Middle frontal gyrus (tissue), 1 donor: Measurements from ENCODE around the gene FXYD7.
A peak's percentile ranks its signal among the peaks of the same experiment; 100 is the strongest.
"Not testable (repeated sequence)": the region's sequence is repeated elsewhere in the genome, so short reads cannot be mapped to it uniquely, and the experiment has no call there.

ENCODE experiments used
- DNase-seq: peaks from one replicate; pipeline ENCODE4 v3.0.0-alpha.2; 2015; ENCODE audit warnings: low spot score; ENCODE audit errors: extremely low spot score

Gene FXYD7

DNA sequence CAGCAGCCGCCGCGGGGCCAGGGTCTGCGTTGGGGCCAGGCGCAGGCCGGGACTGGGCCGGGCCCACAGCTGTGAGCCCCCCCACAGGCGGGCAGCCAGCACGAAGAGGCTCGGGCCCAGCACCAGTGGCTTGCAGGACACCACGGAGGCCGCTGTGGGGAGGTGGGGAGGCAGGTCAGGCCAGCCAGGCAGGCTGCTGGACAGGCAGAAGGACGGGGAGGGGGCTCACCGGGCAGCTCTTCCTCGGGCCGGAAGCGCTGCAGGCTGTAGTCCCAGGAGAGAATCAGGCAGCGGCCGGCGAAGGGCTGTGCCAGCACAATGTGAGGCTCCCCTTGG is 16.5 kb upstream of the FXYD7 start:
- no peak for DNase-seq

DNA sequence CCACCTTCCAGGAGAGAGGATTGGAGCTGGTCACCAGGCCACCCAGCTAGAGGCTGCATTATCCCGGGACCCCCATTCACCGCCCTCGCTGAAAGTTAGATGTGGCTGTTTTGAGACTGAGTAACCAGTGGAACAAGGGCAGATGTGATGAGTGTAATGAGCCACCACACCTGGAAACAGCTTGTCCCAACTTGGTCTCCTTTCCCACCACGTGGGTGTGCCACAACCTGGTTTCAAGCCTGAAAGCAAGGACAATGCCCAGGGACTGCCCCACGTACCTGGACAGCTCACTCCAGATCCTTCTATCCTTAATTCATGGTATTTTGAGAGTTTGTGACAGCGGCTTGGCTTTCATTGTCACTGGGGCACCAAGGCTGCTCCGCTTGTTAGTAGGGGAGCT is 15.2 kb upstream of the FXYD7 start:
- no peak for DNase-seq

DNA sequence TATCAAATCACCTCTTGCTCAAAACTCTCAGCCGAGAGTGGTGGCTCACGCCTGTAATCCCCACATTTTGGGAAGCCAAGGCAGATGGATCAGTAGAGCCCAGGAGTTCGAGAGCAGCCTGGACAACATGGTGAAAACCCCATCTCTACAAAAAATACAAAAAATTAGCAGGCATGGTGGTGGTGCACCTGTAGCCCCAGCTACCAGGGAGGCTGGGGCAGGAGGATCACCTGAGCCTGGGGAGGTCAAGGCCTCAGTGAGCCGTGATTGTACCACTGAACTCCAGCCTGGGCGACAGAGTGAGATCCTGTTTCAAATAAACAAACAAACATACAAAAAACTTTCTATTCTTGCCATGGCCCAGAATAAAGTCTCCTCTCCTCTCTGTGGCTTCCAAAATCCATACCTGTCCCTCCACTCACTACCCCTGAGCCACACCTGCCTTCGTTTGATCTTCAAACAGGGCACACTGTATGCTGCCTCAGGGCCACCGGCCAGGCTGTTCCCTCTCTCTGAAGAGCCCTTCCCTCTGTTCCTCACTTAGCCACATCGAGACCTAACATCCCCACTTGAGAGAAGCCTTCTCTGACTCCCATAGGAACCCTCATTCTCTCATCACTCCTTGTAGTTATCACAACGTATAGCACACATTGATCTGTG is 14.5 kb upstream of the FXYD7 start:
- no peak for DNase-seq

DNA sequence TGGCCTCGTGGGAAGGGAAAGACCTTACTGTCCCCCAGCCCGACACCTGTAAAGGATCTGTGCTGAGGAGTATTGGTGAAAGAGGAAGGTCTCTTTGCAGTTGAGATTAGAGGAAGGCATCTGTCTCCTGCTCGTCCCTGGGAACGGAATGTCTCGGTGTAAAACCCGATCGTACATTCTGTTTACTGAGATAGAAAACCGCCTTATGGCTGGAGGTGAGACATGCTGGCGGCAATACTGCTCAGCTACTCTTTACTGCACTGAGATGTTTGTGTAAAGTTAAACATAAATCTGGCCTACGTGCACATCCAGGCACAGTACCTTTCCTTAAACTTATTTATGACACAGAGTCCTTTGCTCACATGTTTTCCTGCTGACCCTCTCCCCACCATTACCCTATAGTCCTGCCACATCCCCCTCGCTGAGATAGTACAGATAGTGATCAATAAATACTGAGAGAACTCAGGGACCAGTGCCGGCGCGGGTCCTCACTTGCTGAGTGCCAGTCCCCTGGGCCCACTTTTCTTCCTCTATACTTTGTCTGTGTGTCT is 13.3 kb upstream of the FXYD7 start:
- DNase-seq = not testable (repeated sequence)

DNA sequence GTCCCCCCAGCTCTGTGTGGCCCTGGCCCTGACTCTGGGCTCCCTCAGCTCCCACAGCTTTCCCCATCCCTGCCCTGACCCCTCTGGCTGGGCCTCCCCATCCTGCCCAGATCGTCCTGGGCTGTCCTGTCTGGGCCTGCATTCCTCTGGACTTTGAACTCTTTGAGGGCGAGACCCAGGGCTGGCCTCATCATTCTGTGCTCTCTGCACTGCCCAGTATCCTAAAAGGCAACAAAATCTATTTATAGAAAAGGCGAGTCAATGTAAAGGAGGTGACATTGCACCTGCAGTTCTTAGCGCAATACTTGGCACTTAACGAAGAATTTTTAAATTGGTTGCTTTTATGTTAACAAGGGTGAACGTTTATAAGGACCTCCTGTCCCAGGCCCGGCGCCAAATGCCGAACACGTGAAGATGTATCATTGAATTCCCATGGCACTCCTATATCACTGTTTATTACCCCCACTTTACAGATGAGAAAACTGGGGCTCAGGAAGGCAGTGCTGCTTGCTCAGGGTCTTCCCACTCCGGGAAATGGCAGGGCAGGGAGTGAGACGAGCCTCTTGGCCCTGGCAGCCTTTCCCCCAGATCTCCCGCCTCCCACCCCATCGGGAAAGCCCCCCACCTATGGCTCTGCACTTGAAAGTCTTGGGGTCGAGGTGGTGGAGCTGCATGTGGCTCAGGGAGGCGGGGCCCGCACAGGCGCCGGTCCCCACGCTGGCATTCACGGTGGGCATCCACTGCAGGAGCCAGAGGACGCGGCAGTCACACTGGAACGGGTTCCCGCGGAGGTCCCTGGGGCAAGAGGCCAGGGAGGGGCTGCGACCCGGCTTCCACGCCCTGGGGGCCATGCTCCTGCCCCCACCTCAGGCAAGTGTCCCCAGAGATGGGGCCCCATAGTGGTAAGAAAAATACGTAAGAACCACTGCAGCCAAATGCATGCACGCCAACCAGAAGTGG is 12.0 kb upstream of the FXYD7 start:
- no peak for DNase-seq

DNA sequence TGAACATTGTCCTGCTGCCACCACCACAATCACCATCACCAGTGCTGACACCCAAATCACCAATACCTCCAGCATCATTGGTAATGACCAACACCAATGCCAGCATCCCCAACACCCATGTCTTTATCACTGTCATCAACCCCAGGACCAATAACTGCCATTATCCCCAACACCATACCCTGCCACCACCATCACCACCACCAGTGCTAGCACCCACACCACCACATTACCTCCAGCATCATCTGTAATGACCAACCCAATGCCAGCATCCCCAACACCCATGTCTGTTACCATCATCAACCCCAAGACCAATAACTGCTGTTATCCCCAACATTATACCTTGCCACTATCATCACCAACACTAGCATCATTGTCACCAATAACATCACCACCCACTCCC is 10.8 kb upstream of the FXYD7 start:
- no peak for DNase-seq

DNA sequence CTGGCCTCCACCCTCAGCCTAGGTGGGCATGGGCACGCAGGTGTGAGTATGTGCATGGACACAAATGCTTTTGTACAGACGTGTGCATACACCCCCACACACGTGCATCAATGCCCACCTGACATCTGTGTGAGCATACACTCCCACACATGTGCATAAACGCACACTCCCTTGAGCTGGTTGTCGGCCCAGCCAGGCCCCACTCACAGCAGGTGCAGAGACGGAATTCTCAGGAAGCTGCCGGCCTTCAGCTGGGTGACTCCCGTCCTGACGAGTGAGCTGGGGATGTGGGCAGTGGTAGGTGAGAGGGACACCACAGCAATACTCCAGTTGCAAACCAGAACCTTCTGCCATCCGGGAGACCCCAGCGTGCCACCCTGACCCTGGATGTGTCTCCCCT is 9.2 kb upstream of the FXYD7 start:
- no peak for DNase-seq

DNA sequence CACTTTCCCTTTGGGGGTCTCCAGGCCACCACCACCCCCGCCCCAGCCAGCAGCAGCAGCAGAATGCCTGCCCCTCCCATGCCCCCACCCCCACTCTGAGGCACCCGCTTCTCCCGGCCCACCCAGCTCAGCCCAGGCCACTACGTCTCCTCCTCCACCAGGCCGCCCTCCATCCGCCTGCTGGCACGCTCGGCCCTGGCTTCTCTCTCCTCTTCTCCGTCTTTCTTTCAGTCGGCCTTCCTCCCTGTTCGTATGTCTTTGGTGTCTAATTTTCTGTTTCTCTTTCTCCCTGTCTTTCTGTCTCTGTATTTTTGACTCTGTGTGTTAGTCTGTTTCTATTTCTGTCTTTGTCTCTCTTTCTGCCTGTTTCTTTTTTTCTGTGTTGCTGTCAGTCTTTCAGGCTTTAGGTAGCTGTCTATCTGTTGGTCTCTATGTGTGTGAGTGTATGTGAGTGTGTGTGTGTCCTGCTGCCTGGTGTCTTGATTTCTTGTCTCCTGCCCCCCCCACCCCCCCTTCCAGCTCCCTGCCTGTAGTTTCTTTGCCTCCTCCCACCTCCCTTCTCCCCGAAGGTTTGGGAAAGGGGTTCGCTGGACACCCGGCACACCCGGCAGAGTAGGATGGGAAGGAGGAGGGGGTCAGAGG is 8.3 kb upstream of the FXYD7 start, which contains the start of gene LGI4:
Gene LGI4 (minus strand): TSS at position 459 of the 642 bp plus-strand sequence. CDS start 379 bp downstream, at position 80.
- no peak for DNase-seq

DNA sequence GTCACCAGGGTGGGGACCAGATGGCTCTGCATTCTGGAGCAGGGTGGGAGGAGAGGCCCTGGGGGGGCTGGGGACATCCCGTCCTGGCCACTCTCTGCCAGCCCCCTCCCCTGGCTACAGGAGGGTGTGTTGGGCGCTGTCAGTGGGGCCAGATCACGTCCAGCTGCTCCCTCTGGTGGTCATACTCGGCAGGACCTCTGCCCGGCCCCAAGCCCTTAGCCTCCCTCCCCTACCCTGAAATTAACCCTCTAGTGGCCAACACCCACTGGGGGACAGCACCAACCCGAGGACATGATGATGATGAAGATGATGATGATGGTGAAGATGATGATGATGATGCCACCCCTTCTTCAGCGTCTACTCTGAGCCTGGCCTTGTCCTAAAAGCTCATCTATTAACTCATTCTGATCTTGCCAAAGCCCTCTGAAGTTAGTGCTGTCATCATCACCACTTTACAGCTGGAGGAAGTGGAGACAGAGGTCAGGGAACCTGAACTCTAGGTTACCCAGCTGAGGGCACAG is 7.6 kb upstream of the FXYD7 start:
- DNase-seq = peak; percentile 73

DNA sequence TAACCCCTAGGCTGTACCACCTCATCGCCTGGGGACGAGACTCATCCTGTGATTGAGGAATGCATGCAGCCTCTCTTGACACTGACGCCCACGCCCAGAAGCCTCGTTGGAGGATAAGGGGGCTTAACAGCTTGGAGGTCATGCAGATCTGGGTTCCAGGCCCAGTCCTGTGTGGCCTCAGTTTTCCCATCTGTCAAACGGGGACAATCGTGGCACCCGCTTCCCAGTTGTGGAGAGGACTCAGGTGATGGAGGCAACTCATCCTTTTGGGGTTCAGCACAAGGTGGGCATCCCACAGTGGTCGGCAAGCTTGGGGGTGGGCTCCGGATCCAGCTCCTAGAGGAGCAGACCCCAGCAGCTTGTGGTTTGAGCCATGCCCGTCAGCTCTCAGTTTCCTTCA is 6.8 kb upstream of the FXYD7 start:
- DNase-seq = no peak

DNA sequence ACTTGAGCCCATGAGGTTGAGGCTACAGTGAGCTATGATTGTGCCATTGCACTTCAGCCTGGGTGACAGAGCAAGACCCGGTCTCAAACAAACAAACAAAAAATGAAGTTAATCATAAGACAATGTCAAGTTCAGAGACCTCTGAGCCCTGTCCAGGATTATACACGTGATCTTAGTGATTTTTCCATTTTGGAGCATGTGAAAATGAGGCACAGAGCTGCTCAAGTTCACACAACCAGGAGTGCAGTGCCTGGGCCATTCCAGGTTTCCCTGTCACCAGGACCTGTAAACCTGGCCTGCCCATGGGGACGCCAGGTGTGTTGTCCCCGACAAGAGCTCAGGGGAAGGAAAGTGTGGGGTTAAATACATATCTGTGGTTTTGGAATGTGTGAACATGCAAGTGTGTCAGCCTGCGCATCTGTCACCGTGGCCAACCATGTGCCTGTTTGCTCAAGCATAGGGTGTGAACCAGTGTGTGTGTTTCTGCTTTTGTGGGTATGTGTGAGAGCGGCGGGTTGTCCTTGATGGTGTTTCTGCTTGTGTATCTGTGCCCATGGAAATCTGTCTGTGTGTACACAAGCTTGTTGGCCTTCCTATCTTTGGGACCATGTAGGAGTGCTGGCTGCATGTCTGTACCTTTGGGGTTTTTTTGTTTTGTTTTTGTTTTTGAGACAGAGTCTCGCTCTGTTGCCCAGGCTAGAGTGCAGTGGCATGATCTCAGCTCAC is 5.9 kb upstream of the FXYD7 start:
- no peak for DNase-seq

DNA sequence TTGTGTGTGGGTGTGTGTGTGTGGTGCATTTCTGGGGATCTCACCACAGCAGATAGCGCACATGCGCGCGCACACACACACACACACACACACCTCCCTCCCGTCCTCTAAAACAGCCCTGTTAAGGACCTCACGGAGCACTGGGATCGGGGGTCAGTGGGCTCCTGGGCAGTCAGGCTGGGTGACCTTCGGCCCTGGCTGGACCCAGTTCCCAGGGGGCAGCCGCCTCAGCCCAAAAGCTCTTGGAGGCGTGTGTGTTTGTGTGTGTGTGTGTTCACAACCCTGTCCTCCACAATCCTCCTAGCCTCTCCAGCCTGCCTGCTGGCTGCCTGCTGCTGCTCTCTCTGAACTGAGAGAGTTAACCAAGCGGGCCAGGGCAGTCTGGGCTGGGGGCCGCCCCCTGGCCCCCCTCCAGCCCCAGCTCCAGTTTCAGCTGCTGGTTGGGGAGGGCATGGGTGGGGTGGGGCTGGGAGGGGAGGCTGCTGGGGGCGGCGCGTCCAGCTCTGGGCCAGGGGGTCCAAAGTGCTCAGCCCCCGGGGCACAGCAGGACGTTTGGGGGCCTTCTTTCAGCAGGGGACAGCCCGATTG is 4.7 kb upstream of the FXYD7 start, which contains the start of gene FXYD1:
Gene FXYD1 (plus strand): TSS at position 520 of the 588 bp plus-strand sequence. CDS start 1,256 bp downstream, outside the sequence.
- no peak for DNase-seq

DNA sequence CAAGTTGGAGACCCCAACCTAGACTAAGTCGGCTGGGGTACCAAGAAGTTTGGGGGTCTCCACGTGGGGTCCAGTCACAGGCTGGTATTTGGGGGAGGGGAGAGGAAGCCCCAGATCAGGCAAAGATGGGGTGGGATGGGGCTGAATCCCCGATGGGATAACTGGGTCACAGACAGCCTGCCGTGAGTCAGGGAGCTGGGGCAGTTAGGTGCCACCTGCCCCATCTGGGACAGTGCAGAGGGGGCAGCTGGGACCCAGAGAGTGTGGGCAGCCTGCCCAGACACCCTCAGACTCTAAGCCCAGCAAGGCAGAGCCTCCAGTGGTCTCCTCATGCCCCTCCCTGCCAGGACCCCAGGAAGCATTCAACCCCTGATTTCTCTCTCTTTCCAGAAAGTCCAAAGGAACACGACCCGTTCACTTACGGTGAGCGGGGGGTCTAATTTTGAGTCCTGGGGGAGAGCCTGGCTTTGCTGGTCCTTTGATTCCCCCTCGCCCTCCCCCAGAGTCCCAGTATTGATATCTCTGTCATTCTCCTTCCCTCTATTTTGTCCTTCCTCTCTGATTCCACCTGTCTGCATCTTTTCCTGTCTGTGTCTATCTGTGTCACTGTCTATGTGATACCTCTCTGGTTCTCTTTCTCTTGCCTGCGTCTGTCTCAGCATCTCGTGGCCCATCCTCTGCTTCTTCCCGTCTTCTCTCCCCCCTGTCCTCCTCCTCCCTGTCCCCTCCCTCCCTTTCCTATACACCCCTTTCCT is 2.7 kb upstream of the FXYD7 start:
- DNase-seq = no peak

DNA sequence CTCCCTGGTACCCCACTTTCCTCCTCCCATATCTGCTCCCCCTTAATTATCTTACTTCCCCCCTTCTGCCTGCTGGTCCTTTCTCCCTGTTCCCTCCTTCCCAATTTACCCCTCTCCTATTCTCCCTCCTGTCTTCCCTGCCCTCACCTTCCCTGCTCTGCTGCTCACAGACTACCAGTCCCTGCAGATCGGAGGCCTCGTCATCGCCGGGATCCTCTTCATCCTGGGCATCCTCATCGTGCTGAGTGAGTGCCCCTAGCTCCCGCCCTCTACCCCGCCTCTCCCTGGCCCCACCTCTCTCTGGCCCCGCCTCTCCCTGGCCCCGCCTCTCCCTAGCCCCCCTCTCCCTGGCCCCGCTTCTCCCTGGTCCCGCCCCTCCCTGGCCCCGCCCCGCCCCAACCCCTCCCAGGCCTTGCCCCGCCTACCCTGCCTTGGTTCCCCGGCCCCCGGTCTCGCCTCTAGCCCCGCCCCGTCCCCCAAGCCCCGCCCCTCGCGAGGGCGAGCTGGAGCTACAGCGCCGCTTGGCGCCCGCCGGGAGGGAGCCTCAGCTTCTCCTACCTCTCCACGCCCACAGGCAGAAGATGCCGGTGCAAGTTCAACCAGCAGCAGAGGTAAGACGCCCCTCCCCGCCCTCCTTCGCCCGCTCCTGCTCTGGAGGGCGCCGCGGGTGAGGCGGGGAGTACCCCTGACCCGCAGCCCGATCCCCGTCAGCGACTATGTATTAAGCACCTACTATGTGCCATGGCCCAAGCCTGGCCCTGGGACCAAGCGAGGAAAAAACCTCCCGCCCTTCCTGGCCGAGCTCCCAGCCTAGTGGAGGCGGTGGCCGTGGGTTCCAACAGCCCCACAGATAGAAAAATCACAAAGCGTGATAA is 1.9 kb upstream of the FXYD7 start:
- DNase-seq = peak; percentile 77

DNA sequence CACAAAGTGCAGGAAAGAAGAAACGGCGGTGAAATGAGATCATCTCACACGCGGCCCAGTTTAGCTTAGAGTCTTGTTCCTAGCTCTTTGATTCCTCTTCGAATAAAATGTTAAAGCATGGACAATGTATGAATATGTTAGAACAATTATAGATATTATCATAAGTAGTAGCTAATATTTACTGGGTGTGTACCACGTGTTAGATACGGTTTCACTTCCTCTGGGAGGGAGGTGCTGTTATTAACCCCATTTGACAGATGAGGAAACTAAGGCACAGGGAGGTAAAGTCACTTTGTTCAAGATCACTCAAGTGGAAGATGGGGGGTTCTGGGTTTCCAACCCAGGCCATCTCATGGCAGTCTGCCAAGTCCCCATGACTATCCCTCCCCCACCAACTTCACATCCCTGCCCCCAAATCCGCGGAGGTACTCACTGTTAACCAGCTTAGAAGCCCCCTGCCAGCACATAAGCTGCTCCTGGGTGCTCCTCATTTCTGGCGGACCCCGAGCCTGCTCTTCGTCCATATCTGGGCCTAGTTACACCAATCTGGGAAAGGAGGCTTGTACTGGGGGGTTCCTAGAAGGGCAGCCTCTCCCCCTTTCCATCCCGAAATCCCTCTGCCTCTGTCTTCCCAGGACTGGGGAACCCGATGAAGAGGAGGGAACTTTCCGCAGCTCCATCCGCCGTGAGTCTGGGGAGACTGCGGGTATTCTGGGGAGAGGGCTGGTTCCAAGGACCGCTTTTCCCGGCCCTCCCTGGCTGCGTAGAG is 1.0 kb upstream of the FXYD7 start:
- DNase-seq = no peak

DNA sequence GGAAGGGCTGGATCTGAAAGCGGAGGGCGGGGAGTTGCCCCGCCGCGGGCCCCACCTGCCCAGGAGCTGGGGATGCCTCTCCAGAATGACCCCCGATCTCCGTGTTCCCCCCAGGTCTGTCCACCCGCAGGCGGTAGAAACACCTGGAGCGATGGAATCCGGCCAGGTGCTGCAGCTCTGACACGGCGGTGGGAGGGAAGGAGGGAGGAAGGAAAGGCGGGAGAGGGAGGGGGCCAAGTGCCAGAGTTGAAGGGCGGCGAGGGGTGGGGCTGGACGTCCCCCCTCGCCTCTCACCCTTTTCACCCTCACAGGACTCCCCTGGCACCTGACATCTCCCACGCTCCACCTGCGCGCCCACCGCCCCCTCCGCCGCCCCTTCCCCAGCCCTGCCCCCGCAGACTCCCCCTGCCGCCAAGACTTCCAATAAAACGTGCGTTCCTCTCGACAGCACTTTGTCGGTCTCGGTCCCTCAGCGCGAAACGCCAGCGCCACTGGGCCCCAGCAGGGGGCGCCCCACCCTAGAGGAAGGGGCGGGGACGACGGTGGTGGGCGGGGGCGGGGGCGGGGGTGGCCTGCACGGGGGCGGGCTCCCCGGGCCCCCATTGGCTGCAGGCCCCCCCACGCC is 337 bp upstream of the FXYD7 start:
- no peak for DNase-seq

DNA sequence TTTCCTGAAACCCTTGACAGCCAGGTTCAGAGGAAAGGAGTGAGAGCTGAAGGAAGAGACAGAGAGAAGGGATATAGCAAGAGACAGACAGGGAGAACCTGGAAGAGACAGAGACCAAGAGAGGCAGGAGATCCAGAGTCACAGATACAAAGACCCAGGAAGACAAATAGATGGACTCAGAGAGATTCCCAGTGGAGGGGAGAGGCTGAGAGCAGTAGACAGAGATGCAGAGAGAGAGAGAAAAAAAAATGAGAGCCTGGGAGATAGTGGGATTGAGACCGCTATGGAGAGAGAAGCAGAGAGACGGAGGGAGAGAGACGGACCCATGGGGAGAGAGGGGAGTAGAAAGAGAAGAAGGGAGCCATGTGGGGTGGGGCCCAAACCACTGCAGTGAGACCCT is 763 bp downstream of the FXYD7 start:
- no peak for DNase-seq

DNA sequence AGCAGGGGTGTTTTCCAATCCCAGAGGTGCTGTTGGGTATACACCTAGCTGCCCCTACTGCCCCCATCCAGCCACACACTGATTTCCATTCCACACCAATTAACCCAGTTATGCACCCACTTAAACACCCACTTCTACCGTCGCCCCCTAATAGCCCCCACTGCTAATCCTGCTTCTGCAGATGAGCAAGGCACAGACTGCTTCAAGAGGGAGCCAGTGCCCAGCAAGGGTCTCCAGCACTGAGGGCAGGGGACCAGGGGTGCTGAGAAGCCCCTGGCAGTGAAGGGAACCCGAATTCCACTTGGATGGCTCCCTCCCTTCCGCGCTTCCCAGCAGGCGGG is 1.2 kb downstream of the FXYD7 start:
- DNase-seq = no peak
